Measurements from ENCODE around the gene TBX2. TPM values are rescaled to one million over a fixed set of nuclear protein-coding genes. Genes with fewer than 3 reads are reported as not detected.
"Not testable (repeated sequence)": the region's sequence is repeated elsewhere in the genome, so short reads cannot be mapped to it uniquely, and the experiment has no call there.

The TBX2 gene
- total RNA-seq, 1 experiment from 2014 or later: 0.95 TPM

GRCh38 chr17:61431594-61432311 is 32.1 kb downstream of the TBX2 start:
- peak; percentile 48 for DNase-seq (ENCODE audit: low spot score)

GRCh38 chr17:61436273-61436672 is 36.6 kb downstream of the TBX2 start:
- no peak for DNase-seq (ENCODE audit: low spot score)

- no peak for DNase-seq (ENCODE audit: low spot score)
These were observed 37.5 kb downstream of the TBX2 start for GRCh38 chr17:61436995-61437704.

- no peak for DNase-seq (ENCODE audit: low spot score)
These were observed 41.1 kb downstream of the TBX2 start for GRCh38 chr17:61440697-61441096.

- DNase-seq (ENCODE audit: low spot score): not testable (repeated sequence)
These were observed 41.9 kb downstream of the TBX2 start for GRCh38 chr17:61441507-61441906.

GRCh38 chr17:61442136-61442775 is 42.6 kb downstream of the TBX2 start:
- no peak for DNase-seq (ENCODE audit: low spot score)

GRCh38 chr17:61442878-61443474 is 43.3 kb downstream of the TBX2 start:
- DNase-seq (ENCODE audit: low spot score): no peak

- no peak for DNase-seq (ENCODE audit: low spot score)
These were observed 43.8 kb downstream of the TBX2 start for GRCh38 chr17:61443475-61443882.

GRCh38 chr17:61444075-61444474 is 44.4 kb downstream of the TBX2 start:
- no peak for DNase-seq (ENCODE audit: low spot score)

GRCh38 chr17:61444831-61445230 is 45.2 kb downstream of the TBX2 start:
- peak; percentile 79 for DNase-seq (ENCODE audit: low spot score)

GRCh38 chr17:61447358-61447757 is 47.7 kb downstream of the TBX2 start:
- DNase-seq (ENCODE audit: low spot score): no peak

GRCh38 chr17:61448042-61448441 is 48.4 kb downstream of the TBX2 start:
- DNase-seq (ENCODE audit: low spot score): no peak

GRCh38 chr17:61449140-61449539 is 49.5 kb downstream of the TBX2 start:
- DNase-seq (ENCODE audit: low spot score): not testable (repeated sequence)

GRCh38 chr17:61449707-61450640 is 50.3 kb downstream of the TBX2 start:
- DNase-seq (ENCODE audit: low spot score): no peak

GRCh38 chr17:61450641-61451537 is 51.2 kb downstream of the TBX2 start:
- no peak for DNase-seq (ENCODE audit: low spot score)

- DNase-seq (ENCODE audit: low spot score): no peak
These were observed 52.1 kb downstream of the TBX2 start for GRCh38 chr17:61451538-61452300.

- no peak for DNase-seq (ENCODE audit: low spot score)
These were observed 53.0 kb downstream of the TBX2 start, which contains the start of gene TBX4 for GRCh38 chr17:61452301-61453290. Gene TBX4 (plus strand): TSS chr17:61452422. CDS start chr17:61456491, 4,069 bp downstream.

All from H4 (cell line).